HG02759 (cell line): ENCODE results near the gene TM4SF5.
A peak's percentile ranks its signal among the peaks of the same experiment; 100 is the strongest.

Source experiments
- ATAC-seq: cut with Tn5 transposase; IDR thresholded peaks from one replicate; pipeline ENCODE4 v1.9.1; 2021; ENCODE audit warnings: mild to moderate bottlenecking, moderate library complexity; ENCODE audit not compliant: unreplicated experiment

The TM4SF5 gene

DNA sequence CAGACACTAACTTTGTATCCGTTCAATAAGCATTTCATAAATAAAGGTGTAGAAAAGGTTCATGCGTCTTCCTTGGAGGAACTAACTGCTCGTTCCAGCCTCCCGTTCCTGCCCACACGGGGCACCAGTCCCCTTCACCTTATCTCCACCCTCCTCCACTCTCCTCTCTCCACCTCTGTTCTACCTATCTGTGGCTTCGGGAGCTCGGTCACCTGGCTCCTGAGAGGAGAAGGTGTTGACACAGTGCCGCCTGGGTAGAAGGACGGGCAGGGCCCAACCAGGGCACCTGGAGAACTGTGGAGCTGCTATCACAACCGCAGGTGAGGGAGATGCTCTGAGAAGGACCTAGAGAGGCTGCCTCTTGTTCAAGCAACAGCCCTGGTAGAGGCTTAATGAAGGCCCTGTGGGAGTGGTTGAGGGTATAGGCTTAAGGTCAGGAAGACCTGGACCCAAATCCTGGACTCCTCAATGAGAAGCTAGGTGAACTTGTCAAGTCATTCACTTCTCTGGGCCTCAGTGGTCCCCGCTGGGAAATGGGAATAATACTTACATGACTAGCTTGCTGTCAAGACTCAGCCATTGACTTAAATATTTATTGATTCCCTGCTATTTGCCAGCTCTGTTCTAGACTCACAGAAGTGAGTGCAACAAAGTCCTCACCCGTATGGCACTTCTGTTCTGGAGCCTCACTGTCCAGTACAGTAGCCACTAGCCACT is 51.8 kb downstream of the TM4SF5 start:
- ATAC-seq = no peak

DNA sequence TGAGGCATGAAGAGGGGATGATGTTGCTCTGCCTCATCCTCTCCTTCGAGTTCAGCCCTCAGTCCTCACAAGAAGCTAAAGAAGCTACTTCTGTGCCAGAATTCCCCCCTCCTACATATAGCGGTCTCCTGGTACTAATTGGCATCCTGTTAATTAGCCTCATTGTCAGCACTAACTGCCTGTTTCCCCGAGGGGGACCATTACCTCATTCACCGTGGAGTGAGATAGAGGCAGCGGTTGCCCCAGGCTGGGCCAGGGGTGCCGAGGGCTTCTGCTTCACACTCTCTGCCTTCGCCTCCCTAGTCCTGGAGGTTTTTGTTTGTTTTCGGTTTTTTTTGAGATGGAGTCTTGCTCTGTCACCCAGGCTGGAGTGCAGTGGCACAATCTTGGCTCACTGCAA is 55.7 kb downstream of the TM4SF5 start:
- no peak for ATAC-seq

DNA sequence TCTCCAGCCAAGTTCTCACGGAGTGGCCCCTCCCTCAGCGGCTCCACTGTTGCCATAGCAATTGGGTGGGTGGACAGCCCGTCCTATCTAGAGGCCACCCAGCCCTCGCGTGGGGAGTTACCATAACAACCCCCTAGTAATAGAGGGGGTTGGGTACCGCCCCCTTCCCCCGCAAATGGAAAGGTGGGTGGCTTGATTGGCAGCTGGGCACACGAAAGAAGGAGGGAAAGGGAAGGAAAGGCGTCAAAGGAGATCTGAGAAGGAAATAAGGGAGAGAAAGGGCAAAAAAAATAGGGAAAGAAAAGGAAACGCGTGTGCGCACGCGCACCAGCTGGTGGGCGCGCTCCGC is 61.1 kb downstream of the TM4SF5 start:
- peak; percentile 18 for ATAC-seq
